Memory B cell (primary cell): ENCODE results near the gene USO1.
A peak's percentile ranks its signal among the peaks of the same experiment; 100 is the strongest.
"Not testable (repeated sequence)": the region's sequence is repeated elsewhere in the genome, so short reads cannot be mapped to it uniquely, and the experiment has no call there.

Experiments
- ATAC-seq: fragments of 150-1000 bp; cut with Tn5 transposase; 2 replicates; pipeline ENCODE4 v1.10.0; 2021; ENCODE audit warnings: low read depth, mild to moderate bottlenecking, moderate library complexity
- DNase-seq, 2 donors: peaks; one replicate each; pipeline ENCODE4 v3.0.0; 2022; ENCODE audit warnings: low spot score in 2 of 2
- H3K27ac Mint-ChIP-seq: one replicate; pipeline ENCODE4 v1.8.0; 2022; ENCODE audit warnings: mild to moderate bottlenecking, moderate library complexity, mixed read lengths
- H3K27me3 Mint-ChIP-seq: one replicate; pipeline ENCODE4 v1.8.0; 2022; ENCODE audit warnings: mixed read lengths
- H3K36me3 Mint-ChIP-seq: one replicate; pipeline ENCODE4 v1.8.0; 2022; ENCODE audit warnings: mild to moderate bottlenecking, mixed read lengths
- H3K4me1 Mint-ChIP-seq: one replicate; pipeline ENCODE4 v1.8.0; 2022; ENCODE audit warnings: mixed read lengths
- H3K4me3 Mint-ChIP-seq: one replicate; pipeline ENCODE4 v1.8.0; 2022; ENCODE audit warnings: mild to moderate bottlenecking, moderate library complexity, mixed read lengths
- H3K9me3 Mint-ChIP-seq: one replicate; pipeline ENCODE4 v1.8.0; 2022; ENCODE audit warnings: mixed read lengths

USO1 gene

GRCh38 chr4:75821216-75821615 lies 96.8 kb downstream of the USO1 start:
- DNase-seq = no peak
- Mint-ChIP-seq H3K9me3 (no peaks in the 10 kb centered on the region), H3K27ac (no peak overlapping the region), H3K4me3 (no peak overlapping the region), H3K27me3 (no peaks in the 10 kb centered on the region), H3K36me3 (peaks cover 2% of the 10 kb centered on the region), H3K4me1 (no peaks in the 10 kb centered on the region)
- no peak for ATAC-seq

DNA sequence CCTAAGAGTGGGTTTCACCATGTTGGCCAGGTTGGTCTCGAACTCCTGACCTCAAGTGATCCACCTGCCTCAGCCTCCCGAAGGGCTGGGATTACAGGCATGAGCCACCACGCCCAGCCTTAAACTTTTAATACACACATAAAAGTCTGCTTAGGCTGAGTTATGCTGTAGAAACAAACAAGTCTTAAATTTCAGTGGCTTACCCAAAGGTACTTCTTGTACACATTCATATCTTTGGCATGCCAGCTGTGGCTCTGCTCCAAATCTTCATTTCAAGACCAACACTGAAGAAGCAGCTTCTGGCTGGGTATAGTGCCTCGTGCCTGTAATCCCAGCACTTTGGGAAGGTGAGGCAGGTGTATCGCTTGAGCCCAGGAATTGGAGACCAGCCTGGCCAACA lies 97.6 kb downstream of the USO1 start:
- no peak overlapping the region for H3K4me3 Mint-ChIP-seq

GRCh38 chr4:75822416-75822815 lies 98.0 kb downstream of the USO1 start:
- DNase-seq (no peak), ATAC-seq (no peak)
- Mint-ChIP-seq H3K27ac (no peak overlapping the region), H3K9me3 (no peaks in the 10 kb centered on the region), H3K4me3 (no peak overlapping the region), H3K36me3 (no peaks in the 10 kb centered on the region), H3K27me3 (no peaks in the 10 kb centered on the region), H3K4me1 (no peaks in the 10 kb centered on the region)

More for the DNA sequence above, 97.6 kb downstream of the USO1 start:
- no peaks in the 10 kb centered on the region for H3K4me1 Mint-ChIP-seq
- H3K27me3 Mint-ChIP-seq = no peaks in the 10 kb centered on the region
- no peaks in the 10 kb centered on the region for H3K9me3 Mint-ChIP-seq
- H3K27ac Mint-ChIP-seq = no peak overlapping the region
- ATAC-seq = no peak
- DNase-seq = no peak
- no peaks in the 10 kb centered on the region for H3K36me3 Mint-ChIP-seq

DNA sequence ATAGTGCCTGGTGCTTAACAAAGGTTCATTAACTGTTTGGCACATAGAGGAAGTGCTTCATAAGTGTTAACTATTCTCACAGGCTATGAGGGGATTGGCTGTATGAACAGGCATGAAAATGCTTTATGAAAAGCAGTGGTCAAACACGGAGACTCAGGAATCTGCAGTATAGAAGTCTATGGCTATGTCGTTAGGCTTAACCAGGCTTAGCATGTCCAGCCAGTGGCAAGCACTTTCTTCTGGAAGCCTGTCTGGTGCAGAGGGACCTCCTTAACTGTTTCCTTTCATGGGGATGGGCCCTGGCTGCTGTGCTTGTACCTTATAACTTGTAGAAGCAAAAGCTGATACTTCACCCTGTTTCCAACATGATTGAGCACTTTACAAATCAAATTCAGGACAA lies 99.4 kb downstream of the USO1 start:
- Mint-ChIP-seq H3K27me3 (no peaks in the 10 kb centered on the region), H3K4me3 (no peak overlapping the region), H3K4me1 (no peaks in the 10 kb centered on the region), H3K36me3 (no peaks in the 10 kb centered on the region), H3K9me3 (no peaks in the 10 kb centered on the region), H3K27ac (no peak overlapping the region)
- ATAC-seq = no peak
- no peak for DNase-seq

DNA sequence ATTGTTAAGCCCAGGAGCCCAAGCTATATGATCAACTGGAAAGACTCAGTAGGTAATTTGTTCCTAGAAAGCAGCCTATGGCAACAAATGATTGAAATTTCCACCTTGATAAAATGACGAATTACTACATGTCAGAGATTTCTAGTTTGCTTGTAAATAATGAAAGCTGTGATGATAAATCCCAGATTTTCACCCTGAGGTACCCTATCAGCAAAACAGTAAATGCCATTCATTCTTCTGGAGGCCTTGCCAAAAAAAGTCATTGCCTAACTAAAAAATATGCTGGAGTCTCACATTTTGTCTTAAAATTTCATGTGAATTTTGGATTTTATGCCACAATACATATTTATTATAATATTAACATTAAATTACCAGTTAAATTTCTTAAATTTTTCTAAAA lies 106.5 kb downstream of the USO1 start:
- ATAC-seq (no peak), DNase-seq (no peak)
- Mint-ChIP-seq H3K27me3 (no peaks in the 10 kb centered on the region), H3K27ac (no peak overlapping the region), H3K4me1 (peaks cover 5% of the 10 kb centered on the region), H3K9me3 (peaks cover 1% of the 10 kb centered on the region), H3K4me3 (no peak overlapping the region), H3K36me3 (no peaks in the 10 kb centered on the region)

- H3K36me3 Mint-ChIP-seq = no peaks in the 10 kb centered on the region
- ATAC-seq = no peak
- H3K27ac Mint-ChIP-seq = no peak overlapping the region
These were observed 107.6 kb downstream of the USO1 start for GRCh38 chr4:75831856-75832405.

DNA sequence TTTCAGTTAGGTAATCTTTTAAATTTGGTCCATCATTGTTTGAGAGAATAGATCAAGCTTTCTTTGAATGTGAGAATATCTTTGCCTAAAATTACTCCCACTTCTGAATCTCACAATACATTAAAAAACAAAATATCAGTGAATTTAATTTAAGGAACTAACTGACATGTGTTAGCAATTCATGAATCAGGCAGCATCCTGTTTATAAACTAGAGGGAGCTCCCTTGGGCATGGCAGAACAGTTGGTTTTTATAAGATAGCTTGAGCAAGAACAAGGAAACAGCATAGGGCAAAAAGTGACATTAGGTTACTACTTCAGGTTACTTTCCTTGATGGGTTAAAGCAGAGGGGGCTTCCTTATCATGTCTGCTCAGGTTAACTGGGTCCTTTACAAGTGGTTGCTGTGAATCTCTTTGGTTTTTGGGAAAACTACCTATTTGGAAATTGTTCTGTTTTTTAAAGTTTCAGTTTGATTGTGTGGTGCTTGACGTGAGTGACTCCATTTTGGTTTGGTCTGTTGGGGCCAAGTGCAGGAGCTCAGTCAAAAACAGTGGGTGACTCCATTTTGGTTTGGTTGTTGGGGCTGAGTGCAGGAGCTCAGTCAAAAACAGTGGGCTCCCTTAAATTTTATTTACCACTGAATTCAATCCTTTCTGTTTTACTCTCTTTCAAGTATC lies 109.9 kb downstream of the USO1 start:
- no peak for ATAC-seq
- peaks cover 1% of the 10 kb centered on the region for H3K9me3 Mint-ChIP-seq

More at GRCh38 chr4:75831856-75832405, 107.6 kb downstream of the USO1 start:
- Mint-ChIP-seq H3K27me3 (no peaks in the 10 kb centered on the region), H3K4me1 (peaks cover 5% of the 10 kb centered on the region), H3K9me3 (peaks cover 1% of the 10 kb centered on the region), H3K4me3 (no peak overlapping the region)
- no peak for DNase-seq

GRCh38 chr4:75834772-75835154 lies 110.4 kb downstream of the USO1 start:
- no peak for ATAC-seq
- no peaks in the 10 kb centered on the region for H3K27me3 Mint-ChIP-seq
- no peak overlapping the region for H3K27ac Mint-ChIP-seq
- no peak overlapping the region for H3K4me3 Mint-ChIP-seq
- no peak for DNase-seq
- no peaks in the 10 kb centered on the region for H3K36me3 Mint-ChIP-seq
- H3K4me1 Mint-ChIP-seq = peaks cover 5% of the 10 kb centered on the region
- peaks cover 1% of the 10 kb centered on the region for H3K9me3 Mint-ChIP-seq

More for the DNA sequence above, 109.9 kb downstream of the USO1 start:
- Mint-ChIP-seq H3K27ac (no peak overlapping the region), H3K4me1 (peaks cover 5% of the 10 kb centered on the region), H3K4me3 (no peak overlapping the region), H3K36me3 (no peaks in the 10 kb centered on the region), H3K27me3 (no peaks in the 10 kb centered on the region)
- no peak for DNase-seq

DNA sequence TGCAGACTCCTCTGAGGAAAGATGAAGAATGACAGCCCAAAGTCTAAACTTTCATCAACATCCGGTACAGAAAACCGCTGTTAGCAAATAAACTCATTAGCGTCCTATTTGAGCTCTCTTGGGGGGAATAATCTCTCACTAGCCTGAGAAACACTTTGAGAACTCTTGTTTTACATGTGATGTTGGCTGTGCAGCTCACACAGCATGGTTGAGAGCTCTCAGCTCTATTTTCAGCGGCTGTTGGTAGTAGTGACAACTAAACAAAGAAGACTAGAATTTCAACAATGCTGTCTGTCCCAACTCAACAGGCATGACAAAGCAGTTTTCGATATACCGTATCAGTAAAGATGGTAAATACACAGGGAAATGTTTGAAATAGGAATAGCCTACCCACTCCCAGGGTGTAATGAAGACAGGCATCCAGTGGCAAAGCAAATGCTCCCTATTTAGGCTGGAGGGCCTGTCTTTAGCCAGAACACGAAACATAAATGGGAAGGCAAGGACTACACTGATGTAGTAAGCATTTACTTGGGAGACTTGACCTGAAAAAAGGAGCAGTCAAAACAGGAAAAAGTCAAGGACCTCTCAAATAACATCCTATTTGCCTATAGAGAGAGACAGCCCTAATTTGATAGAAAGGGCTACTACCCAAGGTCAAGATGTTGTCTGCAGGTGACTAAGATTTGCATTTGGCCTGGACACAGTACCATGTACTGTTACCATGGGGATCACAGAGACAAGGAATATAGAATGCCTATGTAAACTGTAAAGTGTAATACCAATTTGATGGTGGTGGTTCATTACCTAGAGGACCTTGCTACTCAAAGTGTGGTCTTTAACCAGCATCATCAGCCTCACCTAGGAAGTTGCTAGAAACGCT lies 117.5 kb downstream of the USO1 start:
- ATAC-seq (no peak), DNase-seq (no peak)
- H3K9me3 Mint-ChIP-seq = no peaks in the 10 kb centered on the region

DNA sequence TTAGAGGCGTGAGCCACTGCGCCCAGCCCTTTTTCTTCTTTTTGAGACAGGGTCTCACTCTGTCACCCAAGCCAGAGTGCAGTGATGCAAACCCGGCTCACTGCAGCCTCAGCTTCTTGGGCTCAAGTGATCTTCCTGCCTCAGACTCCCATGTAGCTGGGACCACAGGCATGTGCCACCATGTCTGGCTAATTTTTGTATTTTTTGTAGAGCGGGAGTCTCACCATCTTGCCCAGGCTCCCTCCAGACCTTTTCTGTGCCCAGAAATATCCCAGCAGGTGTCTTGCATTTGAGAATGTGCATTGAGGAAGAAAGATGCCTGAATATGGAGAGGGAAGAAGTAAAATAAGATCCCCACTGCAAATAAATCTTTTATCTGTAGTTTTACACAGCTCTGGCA lies 119.2 kb downstream of the USO1 start:
- no peak for ATAC-seq
- no peaks in the 10 kb centered on the region for H3K36me3 Mint-ChIP-seq
- peaks cover 2% of the 10 kb centered on the region for H3K27me3 Mint-ChIP-seq
- no peak overlapping the region for H3K4me3 Mint-ChIP-seq
- H3K27ac Mint-ChIP-seq = no peak overlapping the region
- no peaks in the 10 kb centered on the region for H3K9me3 Mint-ChIP-seq
- H3K4me1 Mint-ChIP-seq = peaks cover 2% of the 10 kb centered on the region
- no peak for DNase-seq

More for the DNA sequence above, 117.5 kb downstream of the USO1 start:
- H3K27me3 Mint-ChIP-seq = no peaks in the 10 kb centered on the region
- no peaks in the 10 kb centered on the region for H3K4me1 Mint-ChIP-seq
- no peaks in the 10 kb centered on the region for H3K36me3 Mint-ChIP-seq
- no peak overlapping the region for H3K4me3 Mint-ChIP-seq
- no peak overlapping the region for H3K27ac Mint-ChIP-seq

- Mint-ChIP-seq H3K27ac (no peak overlapping the region), H3K4me3 (no peak overlapping the region), H3K27me3 (peaks cover 2% of the 10 kb centered on the region), H3K9me3 (no peaks in the 10 kb centered on the region), H3K36me3 (no peaks in the 10 kb centered on the region), H3K4me1 (peaks cover 2% of the 10 kb centered on the region)
- DNase-seq = no peak
- ATAC-seq = no peak
These were observed 119.8 kb downstream of the USO1 start for GRCh38 chr4:75844151-75844662.

GRCh38 chr4:75845992-75846391 lies 121.6 kb downstream of the USO1 start:
- Mint-ChIP-seq H3K9me3 (no peaks in the 10 kb centered on the region), H3K4me3 (no peak overlapping the region), H3K36me3 (no peaks in the 10 kb centered on the region), H3K27me3 (peaks cover 4% of the 10 kb centered on the region), H3K4me1 (peaks cover 2% of the 10 kb centered on the region), H3K27ac (no peak overlapping the region)
- DNase-seq (no peak), ATAC-seq (no peak)

DNA sequence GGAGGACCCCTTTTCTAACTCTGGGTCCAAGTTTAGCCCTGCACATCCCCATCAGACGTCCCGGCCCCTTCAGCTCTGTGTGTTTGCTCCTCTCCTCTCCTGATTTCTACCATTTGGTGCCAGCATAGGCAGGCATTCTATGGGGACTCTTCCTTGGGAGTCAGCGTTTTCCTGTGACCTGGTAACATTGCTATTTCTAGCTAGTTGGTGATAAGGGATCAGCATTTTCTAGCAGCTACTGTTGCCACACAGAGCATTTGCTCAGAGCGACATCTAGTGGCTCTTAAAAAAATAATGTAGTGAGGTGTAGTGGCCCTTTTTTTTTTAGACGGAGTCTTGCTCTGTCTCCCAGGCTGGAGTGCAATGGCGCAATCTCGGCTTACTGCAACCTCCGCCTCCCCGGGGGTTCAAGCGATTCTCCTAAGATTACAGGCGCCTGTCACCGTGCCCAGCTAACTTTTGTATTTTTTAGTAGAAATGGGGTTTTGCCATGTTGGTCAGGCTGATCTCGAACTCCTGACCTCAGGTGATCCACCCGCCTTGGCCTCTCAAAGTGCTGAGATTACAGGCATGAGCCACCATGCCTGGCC lies 123.9 kb downstream of the USO1 start:
- H3K9me3 Mint-ChIP-seq, H3K4me1 Mint-ChIP-seq, H3K36me3 Mint-ChIP-seq, H3K27ac Mint-ChIP-seq, H3K4me3 Mint-ChIP-seq, H3K27me3 Mint-ChIP-seq: not testable (repeated sequence)
- ATAC-seq = peak; percentile 86
- peak; percentile 12 to 45 for DNase-seq

- H3K36me3 Mint-ChIP-seq = no peaks in the 10 kb centered on the region
- DNase-seq = no peak
- ATAC-seq = no peak
- H3K9me3 Mint-ChIP-seq = peaks cover under 1% of the 10 kb centered on the region
- peaks cover 3% of the 10 kb centered on the region for H3K4me1 Mint-ChIP-seq
- H3K4me3 Mint-ChIP-seq = no peak overlapping the region
- H3K27me3 Mint-ChIP-seq = peaks cover 9% of the 10 kb centered on the region
- no peak overlapping the region for H3K27ac Mint-ChIP-seq
These were observed 124.5 kb downstream of the USO1 start for GRCh38 chr4:75848891-75849290.
